H9 (cell line): ENCODE results near the gene CDH23. TPM values are rescaled to one million over a fixed set of nuclear protein-coding genes. Genes with fewer than 3 reads are reported as not detected.

ENCODE experiments used
- DNase-seq: peaks from one replicate; pipeline ENCODE4 v3.0.0-alpha.2; 2017
- H2AFZ ChIP-seq: one replicate; pipeline ENCODE4 v1.6.1; 2013; ENCODE audit warnings: mild to moderate bottlenecking, low read length, control low read depth, moderate library complexity
- H2AK5ac ChIP-seq: 2 replicates; pipeline ENCODE4 v1.6.1; 2013; ENCODE audit warnings: low read length, control low read depth, mixed read lengths; ENCODE audit not compliant: insufficient read length
- H2BK120ac ChIP-seq: one replicate; pipeline ENCODE4 v1.6.1; 2013; ENCODE audit warnings: low read depth, mild to moderate bottlenecking, low read length, control low read depth, inconsistent platforms; ENCODE audit not compliant: poor library complexity, severe bottlenecking
- H2BK12ac ChIP-seq: 2 replicates; pipeline ENCODE4 v1.6.1; 2013; ENCODE audit warnings: low read length, control low read depth, mixed read lengths, low read depth; ENCODE audit not compliant: insufficient read length
- H2BK15ac ChIP-seq: 2 replicates; pipeline ENCODE4 v1.6.1; 2013; ENCODE audit warnings: low read depth, low read length, control low read depth
- H2BK20ac ChIP-seq: one replicate; pipeline ENCODE4 v1.6.1; 2013; ENCODE audit warnings: low read depth, mild to moderate bottlenecking, low read length, control low read depth, inconsistent platforms; ENCODE audit not compliant: poor library complexity, severe bottlenecking
- H2BK5ac ChIP-seq: 2 replicates; pipeline ENCODE4 v1.6.1; 2013; ENCODE audit warnings: low read length, control low read depth, mixed read lengths; ENCODE audit not compliant: insufficient read length
- H3K14ac ChIP-seq: 2 replicates; pipeline ENCODE4 v1.6.1; 2013; ENCODE audit warnings: low read length, control low read depth; ENCODE audit not compliant: insufficient read depth
- H3K18ac ChIP-seq: 2 replicates; pipeline ENCODE4 v1.6.1; 2013; ENCODE audit warnings: low read depth, mild to moderate bottlenecking, mixed read lengths, low read length, control low read depth; ENCODE audit not compliant: insufficient read length
- H3K23ac ChIP-seq: 2 replicates; pipeline ENCODE4 v1.6.1; 2013; ENCODE audit warnings: low read length, control low read depth, mixed read lengths, low read depth; ENCODE audit not compliant: insufficient read length
- H3K23me2 ChIP-seq: 2 replicates; pipeline ENCODE4 v1.6.1; 2013; ENCODE audit warnings: low read depth, mild to moderate bottlenecking, mixed read lengths, low read length, control low read depth; ENCODE audit not compliant: insufficient read length, poor library complexity, severe bottlenecking
- H3K27ac ChIP-seq: 2 replicates; pipeline ENCODE4 v1.5.1; 2013; ENCODE audit warnings: low read length, control low read depth, mixed read lengths, low read depth; ENCODE audit not compliant: insufficient read length
- H3K27me3 ChIP-seq: 2 replicates; pipeline ENCODE4 v1.6.1; 2013; ENCODE audit warnings: low read length, control low read depth, inconsistent platforms; ENCODE audit not compliant: insufficient read depth
- H3K4ac ChIP-seq: 2 replicates; pipeline ENCODE4 v1.6.1; 2013; ENCODE audit warnings: low read depth, mild to moderate bottlenecking, control low read depth, inconsistent platforms, low read length, moderate library complexity
- H3K4me1 ChIP-seq: 2 replicates; pipeline ENCODE4 v1.6.1; 2013; ENCODE audit warnings: low read length, control low read depth, inconsistent platforms; ENCODE audit not compliant: insufficient read depth
- H3K4me2 ChIP-seq: 2 replicates; pipeline ENCODE4 v1.6.1; 2013; ENCODE audit warnings: low read length, control low read depth, mixed read lengths; ENCODE audit not compliant: insufficient read length, insufficient read depth
- H3K56ac ChIP-seq: 2 replicates; pipeline ENCODE4 v1.6.1; 2013; ENCODE audit warnings: low read depth, mild to moderate bottlenecking, mixed read lengths, low read length, control low read depth; ENCODE audit not compliant: insufficient read length
- H3K79me1 ChIP-seq: 2 replicates; pipeline ENCODE4 v1.6.1; 2013; ENCODE audit warnings: low read depth, mild to moderate bottlenecking, moderate library complexity, low read length, control low read depth, inconsistent platforms; ENCODE audit not compliant: insufficient read depth, poor library complexity, severe bottlenecking
- H3K79me2 ChIP-seq: 2 replicates; pipeline ENCODE4 v1.6.1; 2013; ENCODE audit warnings: low read length, control low read depth, inconsistent platforms; ENCODE audit not compliant: insufficient read depth
- H3K9ac ChIP-seq: 2 replicates; pipeline ENCODE4 v1.6.1; 2013; ENCODE audit warnings: low read length, control low read depth, mixed read lengths; ENCODE audit not compliant: insufficient read length; ENCODE audit errors: extremely low read depth
- H3K9me3 ChIP-seq: one replicate; pipeline ENCODE4 v1.6.1; 2013; ENCODE audit warnings: low read depth, low read length, inconsistent platforms; ENCODE audit not compliant: control insufficient read depth
- H3T11ph ChIP-seq: one replicate; pipeline ENCODE4 v1.6.1; 2013; ENCODE audit warnings: mild to moderate bottlenecking, low read length, control low read depth, inconsistent platforms
- H4K20me1 ChIP-seq: one replicate; pipeline ENCODE4 v1.6.1; 2013; ENCODE audit not compliant: control insufficient read depth, insufficient read length, insufficient read depth
- H4K5ac ChIP-seq: 2 replicates; pipeline ENCODE4 v1.6.1; 2013; ENCODE audit warnings: low read depth, mild to moderate bottlenecking, mixed read lengths, low read length, control low read depth; ENCODE audit not compliant: insufficient read length
- H4K8ac ChIP-seq: replicated peaks from 2 replicates; pipeline ENCODE4 v1.6.1; 2013; ENCODE audit warnings: low read length, control low read depth, mixed read lengths, low read depth; ENCODE audit not compliant: insufficient read length
- H4K91ac ChIP-seq: 2 replicates; pipeline ENCODE4 v1.6.1; 2013; ENCODE audit warnings: low read depth, mild to moderate bottlenecking, moderate library complexity, mixed read lengths, low read length, control low read depth; ENCODE audit not compliant: insufficient read length
- H3K27ac Mint-ChIP-seq, 3 experiments: 2 replicates in 2 of 3; 3 replicates in 1 of 3; pipeline ENCODE4 v1.8.0; 2020 to 2021; ENCODE audit warnings: mixed read lengths in 3 of 3, mild to moderate bottlenecking in 1 of 3, moderate library complexity in 1 of 3
- H3K27me3 Mint-ChIP-seq: 2 replicates; pipeline ENCODE4 v1.8.0; 2021; ENCODE audit warnings: low read depth, mild to moderate bottlenecking, moderate library complexity, mixed read lengths
- H3K36me3 Mint-ChIP-seq, 3 experiments: 2 replicates in 2 of 3; 3 replicates in 1 of 3; pipeline ENCODE4 v1.8.0; 2020 to 2021; ENCODE audit warnings: low read depth in 3 of 3, mixed read lengths in 3 of 3; ENCODE audit not compliant: insufficient read depth in 1 of 3
- H3K4me1 Mint-ChIP-seq, 2 experiments: 2 replicates each; pipeline ENCODE4 v1.8.0; 2020; ENCODE audit warnings: mixed read lengths in 2 of 2
- H3K4me3 Mint-ChIP-seq, 2 experiments: 2 replicates in 1 of 2; 3 replicates in 1 of 2; pipeline ENCODE4 v1.8.0; 2020 to 2021; ENCODE audit warnings: mild to moderate bottlenecking in 2 of 2, mixed read lengths in 2 of 2, moderate library complexity in 1 of 2
- H3K9me3 Mint-ChIP-seq, 2 experiments: 2 replicates in 1 of 2; 3 replicates in 1 of 2; pipeline ENCODE4 v1.8.0; 2020; ENCODE audit warnings: mild to moderate bottlenecking in 2 of 2, mixed read lengths in 2 of 2, moderate library complexity in 1 of 2
- CTCF ChIP-seq: fragments of 200-600 bp; sonication (generic); conservative IDR thresholded peaks from 3 replicates; pipeline ENCODE4 v1.8.0; 2021; ENCODE audit warnings: antibody characterized with exemption, mild to moderate bottlenecking
- WGBS: extraction: QIAGEN DNeasy Blood & Tissue Kit; methylation state at CpG from one replicate; pipeline ENCODE4 v1.1.7; 2013; ENCODE audit warnings: missing lambda C conversion rate, low lambda C conversion rate, mixed read lengths; ENCODE audit not compliant: insufficient read length; ENCODE audit errors: extremely low coverage; 5-methylcytosine and 5-hydroxymethylcytosine counted together
- total RNA-seq: library from RNA; stranded (reverse); gene quantifications from 2 replicates; pipeline ENCODE4 v1.2.1, GENCODE V29; 2021

CDH23 gene
- total RNA-seq, 1 experiment from 2014 or later = 2.1 TPM

- WGBS = no CpG with 5 or more reads among the region's 2 CpGs
- no peak for DNase-seq
- Histone ChIP-seq H3K79me2 (no peaks in the 10 kb centered on the region), H3K27me3 (no peaks in the 10 kb centered on the region), H3K79me1 (no peaks in the 10 kb centered on the region), H3K23me2 (no peaks in the 10 kb centered on the region), H3K9ac (no peak overlapping the region), H3K56ac (no peak overlapping the region), H3K4ac (no peak overlapping the region), H4K8ac (no peak overlapping the region), H2AK5ac (no peak overlapping the region), H2BK12ac (no peak overlapping the region), H2AFZ (no peak overlapping the region), H3K23ac (no peak overlapping the region), H4K20me1 (no peaks in the 10 kb centered on the region), H3T11ph (no peak overlapping the region), H2BK5ac (no peak overlapping the region), H2BK15ac (no peak overlapping the region), H2BK20ac (no peak overlapping the region), H3K14ac (no peak overlapping the region), H4K91ac (no peak overlapping the region), H2BK120ac (no peak overlapping the region), H3K4me1 (no peaks in the 10 kb centered on the region), H4K5ac (no peak overlapping the region), H3K4me2 (no peak overlapping the region), H3K18ac (no peak overlapping the region), H3K27ac (no peak overlapping the region), H3K9me3 (no peaks in the 10 kb centered on the region)
- no peak overlapping the region for H3K27ac Mint-ChIP-seq
- peaks cover 0 to 2% (median 0%) of the 10 kb centered on the region in 3 experiments; a peak in 1 of 7 replicates for H3K36me3 Mint-ChIP-seq
- no peaks in the 10 kb centered on the region for H3K9me3 Mint-ChIP-seq
- 0 out of 3 replicates have a peak, but pooled peaks have one; percentile 36 for TF ChIP-seq CTCF
- H3K4me1 Mint-ChIP-seq = peaks cover 6 to 11% of the 10 kb centered on the region in 2 experiments
- H3K4me3 Mint-ChIP-seq = no peak overlapping the region
- H3K27me3 Mint-ChIP-seq = peaks cover 5% of the 10 kb centered on the region
These were observed 28.1 kb upstream of the CDH23 start for GRCh38 chr10:71368643-71369042.
